Stimulated activated CD8-positive, alpha-beta memory T cell treated with anti-CD3 and anti-CD28 coated beads, Interleukin-15, amount 100 ng/mL, for 1 hour (primary cell): Measurements from ENCODE around the gene IGIP.

Experiments
- DNase-seq: peaks from one replicate; pipeline ENCODE4 v3.0.0-alpha.2; 2020; ENCODE audit warnings: low read depth

IGIP gene

GRCh38 chr5:140125637-140126036 is at the start of gene IGIP:
TSS of gene IGIP (plus strand) at chr5:140125937. CDS start at chr5:140128477, 2,540 bp downstream.
- DNase-seq, result no peak

- DNase-seq, result no peak
Observed at GRCh38 chr5:140076142-140076541, 49.6 kb upstream of the IGIP start.

- DNase-seq, result no peak
Observed at GRCh38 chr5:140076788-140077187, 48.9 kb upstream of the IGIP start.

- DNase-seq, result no peak
Observed at GRCh38 chr5:140083120-140083519, 42.6 kb upstream of the IGIP start.

GRCh38 chr5:140083650-140084049 is 42.1 kb upstream of the IGIP start:
- no peak for DNase-seq

GRCh38 chr5:140084541-140084940 is 41.2 kb upstream of the IGIP start:
- no peak for DNase-seq

GRCh38 chr5:140090251-140090650 is 35.5 kb upstream of the IGIP start:
- DNase-seq, result no peak

- no peak for DNase-seq
Observed at GRCh38 chr5:140093179-140093578, 32.6 kb upstream of the IGIP start.

- DNase-seq, result no peak
Observed at GRCh38 chr5:140093866-140094265, 31.9 kb upstream of the IGIP start.

- no peak for DNase-seq
Observed at GRCh38 chr5:140094889-140095288, 30.8 kb upstream of the IGIP start.

GRCh38 chr5:140101179-140101578 is 24.6 kb upstream of the IGIP start:
- no peak for DNase-seq

- DNase-seq, result no peak
Observed at GRCh38 chr5:140103154-140103553, 22.6 kb upstream of the IGIP start.

GRCh38 chr5:140104100-140104499 is 21.6 kb upstream of the IGIP start:
- DNase-seq, result no peak

GRCh38 chr5:140106101-140106500 is 19.6 kb upstream of the IGIP start:
- no peak for DNase-seq

- DNase-seq, result no peak
Observed at GRCh38 chr5:140106805-140107311, 18.9 kb upstream of the IGIP start.

GRCh38 chr5:140107312-140108092 is 18.2 kb upstream of the IGIP start:
- DNase-seq, result peak; percentile 80

- DNase-seq, result no peak
Observed at GRCh38 chr5:140108093-140109017, 17.4 kb upstream of the IGIP start.

- no peak for DNase-seq
Observed at GRCh38 chr5:140109018-140109758, 16.5 kb upstream of the IGIP start.

GRCh38 chr5:140109759-140110645 is 15.7 kb upstream of the IGIP start:
- DNase-seq, result no peak

GRCh38 chr5:140110646-140110957 is 15.1 kb upstream of the IGIP start:
- no peak for DNase-seq
